T47D (cell line): ENCODE data around the gene PLEKHA4.
A peak's percentile ranks its signal among the peaks of the same experiment; 100 is the strongest.

Source experiments
- DNase-seq, 2 experiments: peaks; one replicate each; pipeline versions ENCODE4 v3.0.0 to v3.0.0-alpha.2; 2011 to 2012; ENCODE audit warnings: low read depth in 1 of 2, low spot score in 1 of 2
- JUND ChIP-seq: IDR thresholded peaks from 2 replicates; pipeline ENCODE4 v1.6.1; 2012; ENCODE audit warnings: low read depth
- in situ Hi-C: cut with HindIII; loops from 2 replicates; pipeline ENCODE4 v1.10.0; 2016; ENCODE audit warnings: low sequenced_read_pairs, low pct_unique_long_range_greater_than_20kb

PLEKHA4 gene

DNA sequence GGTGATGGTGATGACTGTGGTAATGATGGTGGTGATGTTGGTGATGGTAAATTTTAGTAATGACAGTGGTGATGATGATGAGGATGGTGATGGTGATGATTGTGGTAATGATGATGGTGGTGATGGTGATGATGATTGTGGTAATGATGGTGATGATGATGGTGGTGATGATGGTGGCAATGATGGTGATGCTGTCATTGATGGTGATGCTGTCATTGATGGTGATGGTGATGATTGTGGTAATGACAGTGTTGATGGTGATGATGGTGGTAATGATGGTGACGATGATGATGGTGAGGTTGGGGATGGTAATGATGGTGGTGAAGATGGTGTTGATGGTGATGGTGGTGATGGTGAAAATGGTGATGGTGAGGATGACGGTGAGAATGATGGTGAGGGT, 45.9 kb downstream of the PLEKHA4 start:
- in situ Hi-C loops: no loop called here
- no peak for TF ChIP-seq JUND
- no peak for DNase-seq

DNA sequence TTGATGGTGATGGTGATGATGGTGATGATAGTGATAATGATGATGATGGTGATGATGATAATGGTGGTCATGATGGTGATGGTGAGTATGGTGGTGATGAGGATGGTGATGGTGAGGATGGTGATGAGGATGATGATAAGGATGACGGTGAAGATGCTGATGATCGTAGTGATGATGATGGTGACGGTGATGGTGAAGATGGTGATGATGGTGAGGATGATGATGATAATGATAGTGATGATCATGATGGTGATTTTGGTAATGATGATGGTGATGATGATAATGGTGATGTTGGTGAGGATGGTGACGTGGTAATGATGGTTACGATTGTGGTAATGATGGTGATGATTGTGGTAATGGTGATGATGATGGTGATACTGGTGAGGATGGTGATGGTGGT, 46.8 kb downstream of the PLEKHA4 start:
- no peak for TF ChIP-seq JUND
- in situ Hi-C loops: no loop called here

DNA sequence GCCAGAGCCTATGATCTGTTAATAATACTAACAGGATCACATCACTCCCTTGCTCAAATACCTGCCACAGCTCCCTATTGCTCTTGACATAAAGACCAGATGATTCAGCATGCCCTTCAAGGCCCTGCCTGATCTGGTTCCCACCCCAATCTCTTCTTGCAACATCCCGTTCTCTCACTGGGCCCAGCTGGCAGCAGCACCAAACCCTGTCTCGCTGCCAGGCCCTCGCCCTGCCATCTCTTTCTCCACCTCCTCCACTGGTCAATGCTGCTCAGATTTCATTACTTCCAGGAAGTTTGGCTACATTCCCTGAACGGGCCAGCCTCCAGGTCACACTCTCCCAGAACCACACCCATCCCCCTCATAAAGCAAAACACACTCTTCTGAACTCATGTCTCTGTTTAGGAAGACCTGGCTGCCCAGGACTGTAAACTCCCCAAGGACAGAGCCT, 49.0 kb downstream of the PLEKHA4 start:
- peak in 1 of 2 experiments; percentile 89 for DNase-seq
- in situ Hi-C loops: no loop called here
- no peak for TF ChIP-seq JUND

More for the DNA sequence above, 46.8 kb downstream of the PLEKHA4 start:
- no peak for DNase-seq

DNA sequence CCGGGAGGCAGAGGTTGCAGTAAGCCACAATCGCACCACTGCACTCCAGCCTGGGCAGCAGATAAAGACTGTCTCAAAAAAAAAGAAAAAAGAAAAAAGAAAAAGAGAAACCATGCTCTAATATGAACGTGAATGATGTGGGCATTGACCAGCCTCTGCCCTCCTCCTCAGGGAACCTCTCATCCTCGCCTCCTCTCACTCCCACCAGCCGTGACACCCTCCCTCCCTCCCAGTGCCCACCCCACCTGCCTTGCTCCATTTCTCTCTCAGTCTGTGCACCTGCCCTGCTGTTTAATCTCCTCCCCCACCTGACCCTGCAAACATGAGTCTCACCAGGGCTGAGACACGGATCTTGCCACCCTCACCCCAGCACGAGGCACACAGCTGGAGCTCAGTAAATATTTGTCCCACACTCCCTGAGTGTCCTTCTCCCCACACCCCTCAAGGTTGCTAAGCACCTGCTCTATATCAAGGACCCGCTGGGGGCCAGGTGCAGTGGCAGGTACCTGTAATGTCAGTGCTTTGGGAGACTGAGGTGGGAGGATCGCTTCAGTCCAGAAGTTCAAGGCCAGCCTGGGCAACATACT, 50.1 kb downstream of the PLEKHA4 start:
- in situ Hi-C loops: no loop called here
- peak in 1 of 2 experiments; percentile 53 for DNase-seq
- no peak for TF ChIP-seq JUND

DNA sequence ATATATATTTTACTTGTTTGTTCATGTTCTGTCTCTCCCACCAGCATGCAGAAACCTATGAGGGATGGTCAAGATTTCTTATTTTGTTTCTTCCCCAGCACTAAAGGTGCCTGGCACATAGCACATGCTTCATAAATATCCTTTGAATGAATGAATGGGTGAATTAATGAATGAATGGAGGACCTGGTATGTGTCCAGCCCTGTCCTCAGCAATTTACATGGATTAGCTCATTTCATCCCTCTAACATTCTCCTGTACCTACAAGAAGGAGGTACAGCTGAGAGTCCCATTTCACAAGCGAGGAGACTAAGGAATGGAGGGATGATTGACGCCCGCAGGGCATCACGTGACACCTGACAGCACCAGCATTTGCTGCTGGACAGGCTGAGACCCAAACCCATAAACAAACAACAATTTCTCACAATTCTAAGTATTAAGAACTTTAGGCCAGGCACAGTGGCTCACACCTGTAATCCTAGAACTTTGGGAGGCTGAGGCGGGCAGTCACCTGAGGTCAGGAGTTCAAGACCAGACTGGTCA, 50.8 kb downstream of the PLEKHA4 start:
- DNase-seq: peak in 1 of 2 experiments; percentile 29
- no peak for TF ChIP-seq JUND
- in situ Hi-C loops: no loop called here

DNA sequence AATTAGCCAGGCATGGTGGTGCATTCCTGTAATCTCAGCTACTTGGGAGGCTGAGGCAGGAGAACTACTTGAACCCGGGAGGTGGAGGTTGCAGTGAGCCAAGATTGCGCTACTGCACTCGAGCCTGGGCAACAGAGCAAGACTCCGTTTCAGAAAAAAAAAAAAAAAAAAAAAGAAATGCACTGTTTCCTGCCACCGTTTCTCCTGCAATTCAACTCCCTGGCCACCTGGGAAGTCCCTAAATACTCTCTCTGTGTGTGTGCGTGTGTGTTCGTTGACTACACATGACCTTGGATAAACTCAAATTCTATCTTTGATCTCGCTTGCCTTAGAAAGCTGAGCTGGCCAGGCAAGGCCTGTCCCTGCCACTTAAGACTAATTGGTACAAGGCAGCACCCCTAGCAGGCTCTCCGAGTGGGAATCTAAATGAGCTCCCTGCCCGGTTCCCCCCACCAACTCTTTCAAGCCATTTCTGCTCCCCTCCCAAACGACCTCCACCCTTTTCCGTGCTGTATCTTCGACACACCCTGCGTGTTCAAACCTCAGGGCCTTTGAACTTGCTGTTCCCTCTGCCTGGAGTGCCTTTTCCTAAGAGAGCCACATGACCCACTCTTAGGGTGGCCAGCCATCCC, 52.4 kb downstream of the PLEKHA4 start:
- TF ChIP-seq JUND: no peak
- in situ Hi-C loops: no loop called here
- DNase-seq: no peak

DNA sequence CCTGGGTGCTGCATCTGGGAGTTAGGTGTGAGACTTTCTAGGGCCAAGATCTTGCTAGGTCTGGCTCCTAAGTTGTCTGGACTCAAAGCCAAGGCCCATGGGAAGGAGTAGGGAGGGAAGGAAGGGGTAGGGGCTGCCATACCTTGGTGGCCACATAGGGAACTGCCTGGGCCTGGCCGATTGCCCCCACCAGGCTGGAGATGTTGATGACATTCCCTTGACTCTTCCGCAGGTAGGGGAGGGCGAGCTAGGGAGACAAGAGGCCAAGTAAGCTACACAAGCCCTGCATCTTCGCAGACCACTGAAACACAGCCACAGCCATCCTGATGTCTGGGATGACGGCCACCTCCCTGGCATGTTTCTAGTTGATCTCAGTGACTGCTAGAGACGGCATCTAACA, 53.5 kb downstream of the PLEKHA4 start:
- no peak for DNase-seq
- TF ChIP-seq JUND: no peak
- in situ Hi-C loops: no loop called here

DNA sequence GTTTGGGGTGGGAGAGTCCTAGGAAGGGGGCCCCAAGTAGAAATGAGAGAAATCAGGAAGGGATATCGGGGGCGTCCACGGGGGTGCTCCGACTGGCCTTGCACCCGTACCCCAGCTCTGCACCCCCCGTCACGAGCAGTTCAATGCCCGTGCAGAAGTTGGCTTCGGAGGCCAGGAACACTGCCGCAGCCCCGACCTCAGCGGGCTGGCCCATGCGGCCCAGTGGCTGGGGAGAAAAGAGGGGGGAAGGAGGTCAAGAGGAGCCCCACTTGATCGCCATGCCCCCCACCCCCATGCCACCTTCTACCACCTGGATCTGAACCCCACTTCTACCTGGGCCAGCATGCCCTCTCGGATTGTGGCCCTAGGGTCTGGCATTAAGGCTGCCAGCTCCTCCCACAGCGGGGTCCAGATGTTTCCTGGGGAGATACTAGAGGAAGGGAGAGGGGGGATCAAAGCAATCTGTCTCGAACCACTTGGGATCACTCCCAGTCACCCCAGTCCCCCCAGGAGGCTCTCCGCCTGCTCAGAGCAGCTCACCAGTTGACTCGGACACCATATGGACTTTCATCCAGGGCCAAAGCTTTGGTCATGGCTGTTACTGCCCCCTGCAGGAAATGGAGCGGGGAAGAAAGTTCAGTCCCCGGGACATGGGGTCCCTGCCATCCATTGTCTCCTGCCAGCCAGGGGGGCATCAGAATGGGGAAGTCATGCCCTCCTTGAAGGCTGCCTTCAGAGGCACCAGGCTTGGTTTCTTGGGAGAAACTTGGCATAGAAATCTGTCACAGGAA, 55.1 kb downstream of the PLEKHA4 start:
- TF ChIP-seq JUND: no peak
- in situ Hi-C loops: no loop called here
- DNase-seq: no peak

DNA sequence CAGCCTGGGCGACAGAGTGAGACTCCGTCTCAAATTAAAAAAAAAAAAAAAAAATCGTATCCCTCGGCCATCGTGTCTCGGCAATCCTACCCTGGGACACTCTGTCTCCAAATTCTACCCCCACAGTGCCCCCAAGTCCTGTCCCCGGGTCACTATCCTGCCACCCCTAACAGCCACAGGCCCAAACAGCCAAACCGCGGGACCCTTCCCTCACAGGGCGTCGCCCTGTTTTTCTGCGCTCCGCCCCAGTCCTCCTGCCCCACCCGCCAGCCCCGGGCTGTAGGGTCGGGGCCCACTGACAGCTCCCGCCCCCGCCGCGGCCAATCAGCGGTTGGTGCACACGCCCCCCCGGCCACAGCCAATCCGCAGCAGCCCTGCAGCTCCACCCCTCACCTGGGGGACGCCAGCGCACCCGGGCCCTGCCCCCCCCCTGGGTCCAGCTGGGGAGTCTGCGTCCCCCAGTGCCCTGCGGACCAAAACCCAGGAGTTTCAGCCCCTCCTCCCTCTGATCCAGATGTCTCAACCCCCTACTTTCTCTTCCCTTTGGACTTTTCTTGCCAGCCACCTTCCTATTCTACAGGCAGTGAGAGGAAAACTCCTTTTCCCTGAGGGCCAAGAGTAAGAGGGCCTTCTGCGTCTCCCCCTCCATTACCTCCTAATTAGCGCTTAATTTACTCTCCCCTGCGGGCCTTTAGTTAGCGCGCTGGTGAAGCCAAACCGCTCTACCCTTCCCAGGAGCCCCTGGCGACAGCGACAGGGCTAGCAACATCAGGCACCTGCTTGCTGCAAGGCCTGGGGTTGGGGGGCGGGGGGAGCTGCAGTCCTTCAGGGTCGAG, 56.1 kb downstream of the PLEKHA4 start:
- in situ Hi-C loops: no loop called here
- peak; percentile 82 to 94 for DNase-seq
- TF ChIP-seq JUND: no peak

DNA sequence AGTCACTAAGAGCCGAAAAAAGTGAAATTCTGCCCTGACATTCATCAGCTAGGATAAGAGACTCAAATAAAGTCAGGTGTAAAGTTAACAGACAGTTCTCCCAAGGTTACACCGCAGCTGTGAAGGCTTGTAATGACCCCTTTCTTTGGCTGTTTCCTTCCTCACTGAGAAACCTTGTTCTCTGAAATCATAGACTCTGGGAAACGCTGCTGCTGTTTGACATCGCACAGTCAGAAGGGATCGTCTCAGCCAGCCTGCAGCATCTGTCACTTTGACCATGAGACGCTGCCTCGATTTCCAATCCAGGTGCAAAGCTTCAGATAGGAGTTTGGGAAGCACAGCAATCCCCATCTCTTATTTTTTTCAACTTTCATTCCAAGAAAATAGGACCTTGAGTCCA, 58.3 kb downstream of the PLEKHA4 start:
- no peak for DNase-seq
- TF ChIP-seq JUND: no peak
- in situ Hi-C loops: no loop called here

DNA sequence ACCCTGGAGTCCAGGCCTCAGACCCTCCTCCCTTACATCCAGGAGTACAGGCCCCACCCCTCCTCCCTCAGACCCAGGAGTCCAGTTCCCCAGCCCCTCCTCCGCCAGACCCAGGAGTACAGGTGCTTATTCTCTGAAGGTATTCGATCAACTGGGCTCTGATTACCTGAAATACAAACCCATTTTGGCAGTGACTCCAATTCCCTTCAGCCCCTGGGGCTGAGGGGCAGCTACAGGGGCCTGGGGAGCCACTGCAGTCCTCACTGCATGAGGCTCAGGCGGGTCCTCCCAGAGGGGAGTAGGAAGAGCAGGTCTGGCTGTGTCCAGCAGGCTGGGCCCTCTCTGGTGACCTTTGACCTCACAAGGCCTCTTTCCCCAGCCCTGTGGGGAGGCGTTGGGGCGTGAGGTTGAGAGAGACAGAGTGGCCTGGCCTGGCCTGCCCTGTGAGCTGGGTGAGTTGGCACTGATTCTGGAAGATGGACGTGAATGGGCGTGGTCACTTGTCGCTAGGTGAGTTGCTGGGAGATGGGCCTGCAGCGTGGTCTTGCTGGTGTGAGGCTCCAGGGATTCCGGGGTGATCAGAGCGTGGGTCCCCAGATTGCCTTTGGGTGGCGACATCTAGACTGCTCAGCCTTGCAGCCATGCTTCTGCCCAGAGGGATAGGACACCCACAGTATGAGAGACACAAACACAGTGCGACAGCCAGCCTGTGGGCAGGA, 60.7 kb downstream of the PLEKHA4 start:
- no peak for DNase-seq
- no peak for TF ChIP-seq JUND
- in situ Hi-C loops: no loop called here

DNA sequence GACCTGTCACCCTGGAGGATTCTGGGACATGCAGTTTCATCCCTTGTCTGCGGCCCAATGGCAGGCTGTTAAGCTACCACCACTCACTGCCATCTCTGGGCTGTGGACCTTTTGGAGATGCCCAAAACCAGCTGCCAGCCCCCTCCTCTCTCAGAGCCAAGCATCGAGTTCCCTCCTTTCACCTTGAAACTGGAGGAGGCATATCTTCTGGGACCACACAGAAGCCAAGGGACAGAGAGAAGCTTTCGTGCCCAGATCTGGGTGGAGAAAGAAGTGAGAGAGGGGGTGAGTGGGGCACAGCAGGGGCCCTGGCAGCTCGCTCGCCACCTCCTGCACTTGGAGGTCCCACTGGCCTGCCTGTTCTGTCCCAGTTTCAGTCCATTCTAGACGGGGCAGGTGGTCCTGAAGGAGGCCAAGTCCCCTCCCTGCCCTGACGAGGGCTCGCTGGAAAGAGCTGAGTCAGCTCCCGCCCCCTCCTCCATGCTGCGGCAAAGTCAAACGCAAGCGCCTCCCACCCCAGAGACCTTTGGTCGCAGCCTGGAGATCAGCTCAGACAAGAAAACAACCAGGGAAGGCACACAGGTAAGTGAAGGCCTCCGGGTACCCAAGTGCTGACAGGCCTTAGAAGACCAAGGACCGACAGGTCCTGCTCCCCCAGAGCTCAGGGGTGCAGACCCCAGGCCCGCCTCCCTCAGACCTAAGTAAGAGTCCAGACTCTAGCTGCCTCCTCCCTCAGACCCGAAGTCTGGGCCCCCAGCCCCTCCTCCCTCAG, 61.4 kb downstream of the PLEKHA4 start:
- TF ChIP-seq JUND: no peak
- in situ Hi-C loops: no loop called here
- DNase-seq: no peak
